NOMO-1 (cell line): Measurements from ENCODE around the gene COL17A1.

Experiments
- DNase-seq, 2 experiments: peaks; one replicate each; lab custom pipeline; 2025; ENCODE audit not compliant: unreplicated experiment in 2 of 2; lab: John Stamatoyannopoulos, UW

The COL17A1 gene

DNA sequence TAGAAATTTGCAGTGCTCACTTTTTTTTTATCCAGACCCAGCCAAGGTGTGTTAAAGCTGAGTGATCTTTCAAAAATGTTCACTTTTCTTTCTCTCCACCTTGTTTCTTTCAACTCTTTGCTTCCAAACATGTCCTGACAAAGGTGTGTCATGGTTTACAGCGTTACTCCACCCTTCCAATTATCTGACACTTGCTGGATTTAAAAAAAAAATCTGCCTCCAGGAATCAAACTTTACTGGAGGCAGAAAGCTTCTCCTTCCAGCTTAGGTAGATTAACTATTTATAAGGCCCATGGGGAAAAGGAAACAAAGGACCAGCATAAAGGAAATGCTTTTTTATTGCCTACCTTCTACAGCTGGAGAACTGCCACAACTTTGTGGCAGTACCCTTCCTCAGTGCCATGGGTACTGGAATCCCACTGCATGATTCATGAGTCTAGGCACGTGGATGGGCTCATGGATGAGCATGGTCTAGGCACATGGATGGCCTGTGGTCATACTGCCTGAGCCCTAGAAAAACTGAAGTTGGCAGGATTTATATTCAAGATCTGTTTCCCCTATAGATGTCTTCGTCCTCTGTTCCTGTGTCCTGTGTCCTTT lies at the start of gene COL17A1:
Gene COL17A1, minus strand, starts transcription at position 80 of the 600 bp plus-strand sequence. CDS start 5,207 bp downstream, outside the sequence.
- DNase-seq = no peak

DNA sequence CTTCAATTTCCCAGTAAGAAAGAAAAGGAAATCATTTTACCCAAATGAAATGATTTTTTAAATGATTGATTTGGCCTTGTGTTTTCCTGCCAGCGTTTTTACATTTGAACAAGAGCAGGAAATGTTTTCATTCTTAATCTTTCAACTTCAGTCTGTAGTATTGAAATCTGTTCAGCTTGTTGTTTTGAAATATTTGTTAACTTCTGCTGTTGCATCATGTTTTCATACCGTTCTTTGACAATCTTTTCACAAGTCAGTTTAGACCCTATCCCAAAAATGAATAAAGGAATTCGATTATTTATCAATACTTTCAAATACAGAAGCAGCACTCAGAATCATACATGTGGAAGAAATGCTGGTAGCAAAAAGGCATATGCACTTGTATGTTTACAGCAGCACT lies 44.4 kb upstream of the COL17A1 start:
- DNase-seq = no peak

DNA sequence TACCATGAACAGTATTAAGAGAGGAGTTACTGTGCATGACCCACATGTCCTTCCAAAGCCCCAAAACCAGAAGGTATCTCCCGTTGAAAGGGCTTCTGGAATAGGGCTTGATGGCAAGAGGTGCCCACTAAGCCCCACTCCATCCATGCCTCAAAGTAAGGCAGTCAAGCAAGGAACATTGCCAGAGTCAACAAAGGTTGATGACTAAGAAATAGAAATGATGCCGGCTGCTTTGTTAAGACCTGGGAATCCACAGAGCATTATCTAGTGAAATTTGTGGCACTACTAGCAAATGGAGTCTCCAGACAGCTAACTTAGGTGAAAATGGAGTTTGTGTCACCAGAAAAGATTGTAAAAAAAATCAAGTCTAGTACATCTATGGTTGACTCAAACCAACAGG lies 42.5 kb upstream of the COL17A1 start:
- DNase-seq = no peak

DNA sequence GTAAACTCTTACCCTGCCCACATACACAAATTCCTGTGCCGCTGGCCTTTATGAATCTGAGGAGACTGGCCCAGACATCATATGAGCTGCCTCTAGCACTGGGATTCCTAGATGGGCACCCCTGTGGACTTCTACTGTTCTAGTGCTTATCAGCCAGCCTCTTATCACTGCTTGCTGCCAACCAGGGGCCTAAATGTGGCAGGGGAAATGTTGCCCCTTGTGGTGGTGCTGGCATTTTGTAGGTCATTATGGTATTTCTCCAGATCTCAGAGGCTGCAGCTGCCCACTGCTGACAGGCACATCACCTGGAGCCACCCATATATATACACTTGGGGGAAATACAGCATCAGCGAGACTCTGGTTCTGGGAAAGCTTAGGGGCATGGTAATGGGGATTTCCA lies 41.7 kb upstream of the COL17A1 start:
- no peak for DNase-seq

DNA sequence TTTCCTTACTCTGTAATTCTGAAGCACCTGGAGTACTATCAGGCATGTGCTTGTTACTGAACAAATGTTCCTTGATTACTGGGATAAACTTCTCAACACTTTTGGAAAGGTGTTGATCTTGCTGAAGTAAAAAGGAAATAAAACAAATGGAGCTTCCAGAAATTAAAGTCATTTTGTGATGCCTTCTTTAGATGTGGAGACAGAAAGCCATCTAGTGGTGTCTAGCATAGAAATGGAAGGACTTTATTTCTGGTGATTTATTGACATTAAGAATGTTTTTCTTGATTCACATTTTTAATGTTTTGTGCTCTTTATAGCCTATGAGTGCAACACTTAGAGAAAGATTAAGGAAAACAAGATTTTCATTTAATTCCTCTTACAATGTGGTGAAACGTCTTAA lies 37.7 kb upstream of the COL17A1 start:
- no peak for DNase-seq

DNA sequence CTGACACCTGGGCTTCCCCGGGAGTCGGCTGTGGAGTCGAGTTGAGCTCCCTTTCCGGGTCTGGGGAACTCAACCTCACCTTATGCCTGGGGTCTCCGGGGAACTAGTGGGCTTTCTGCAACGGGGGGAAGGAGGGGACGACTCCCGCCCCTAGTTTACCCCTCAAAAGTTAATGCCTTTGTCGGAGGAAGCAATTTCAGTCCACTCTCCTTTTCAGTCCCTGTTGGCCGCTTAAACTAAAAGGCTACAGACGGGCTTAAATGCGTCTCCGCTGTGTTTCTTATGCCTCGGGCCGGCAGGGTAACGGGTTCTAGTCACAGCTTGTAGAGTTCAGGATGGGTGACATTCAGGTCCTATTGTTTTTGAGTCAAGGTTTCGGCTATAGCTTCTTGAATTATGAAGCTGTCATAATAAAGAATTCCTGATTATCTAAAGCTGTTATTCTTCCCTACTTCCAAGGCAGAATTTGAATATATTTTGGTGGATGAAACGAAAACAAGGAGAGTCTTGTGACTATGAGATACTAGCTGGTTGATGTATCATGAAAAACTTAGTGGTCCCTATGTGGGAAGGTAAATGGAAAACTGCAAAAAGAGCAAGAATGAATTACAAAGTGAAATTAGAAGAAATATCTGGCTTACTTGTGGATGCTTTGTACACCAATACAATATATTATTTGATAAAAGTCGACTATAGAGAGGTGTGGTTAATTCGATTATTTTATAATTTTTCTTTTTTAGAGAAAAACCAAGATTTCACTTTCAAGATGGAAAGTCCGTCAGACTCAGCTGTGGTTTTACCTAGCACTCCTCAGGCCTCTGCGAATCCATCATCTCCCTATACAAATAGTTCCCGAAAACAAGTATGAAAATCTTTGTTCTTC lies 36.8 kb upstream of the COL17A1 start:
- peak in 1 of 2 experiments; percentile 23 for DNase-seq

DNA sequence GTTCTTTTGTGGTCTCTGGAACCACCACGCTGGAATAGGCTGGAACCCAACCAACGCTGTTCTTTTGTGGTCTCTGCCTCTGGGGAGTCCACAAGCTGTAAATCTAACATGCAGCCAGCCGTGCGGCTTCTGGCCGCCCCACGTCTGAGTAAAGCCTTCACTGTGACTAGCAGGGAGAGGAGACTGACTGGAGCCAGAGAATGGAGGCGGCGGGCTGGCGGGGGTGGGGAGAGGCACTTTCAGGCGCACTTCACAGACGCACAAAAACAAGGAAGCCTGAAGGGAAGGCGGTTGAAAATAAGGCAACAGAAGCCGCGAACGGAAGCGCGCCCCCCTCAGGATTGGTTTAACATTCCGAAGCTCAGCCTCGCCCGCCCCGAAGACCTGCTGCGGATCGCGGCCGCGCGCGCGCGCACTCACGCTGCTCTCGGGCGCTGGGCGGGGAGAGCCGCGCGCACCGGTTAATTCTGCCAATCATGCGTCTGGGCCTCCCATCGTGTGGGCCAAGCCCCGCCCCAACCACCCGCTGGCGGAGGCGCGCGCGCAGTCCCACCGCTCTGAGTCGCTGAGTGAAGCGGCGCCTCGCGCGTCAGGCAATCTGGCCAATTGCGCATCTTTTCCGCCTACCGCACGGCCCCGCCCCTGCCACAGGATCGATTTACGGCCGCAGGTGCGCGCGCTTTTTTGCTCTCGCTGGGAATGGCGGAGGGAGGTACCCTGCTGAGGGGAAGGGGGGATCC lies 36.0 kb upstream of the COL17A1 start, which contains the start of gene SFR1:
Gene SFR1, plus strand, starts transcription at position 687 of the 740 bp plus-strand sequence. Its CDS starts 13 bp downstream, at position 700.
- peak; percentile 96 to 99 for DNase-seq

DNA sequence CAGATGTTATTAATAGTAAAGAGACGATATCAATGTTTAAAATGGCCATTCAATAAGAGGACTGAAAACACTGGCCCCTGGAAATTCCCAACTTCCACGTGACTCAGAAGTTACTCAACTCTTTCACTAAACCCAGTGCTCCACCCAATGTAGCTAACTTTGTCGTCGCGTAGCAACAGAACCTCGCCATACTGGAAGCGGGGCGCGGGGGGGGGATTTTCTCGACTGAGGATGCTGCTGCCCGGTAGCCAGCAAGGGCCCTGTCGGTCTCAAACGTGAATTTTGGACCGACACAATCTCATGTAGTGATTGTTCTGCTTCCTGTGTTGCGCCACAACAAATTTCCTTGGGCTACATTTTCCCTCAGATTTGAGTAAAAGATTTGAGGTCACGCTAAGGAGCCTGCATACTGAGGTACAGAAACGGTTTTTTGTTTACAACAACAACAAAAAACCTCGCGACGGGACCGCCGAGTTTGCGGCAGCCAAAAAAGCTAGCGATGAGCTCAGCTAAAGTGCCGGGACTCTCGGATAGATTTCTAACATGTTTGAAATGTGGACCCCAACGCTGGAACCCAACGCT lies 35.3 kb upstream of the COL17A1 start:
- DNase-seq = peak; percentile 63 to 71

DNA sequence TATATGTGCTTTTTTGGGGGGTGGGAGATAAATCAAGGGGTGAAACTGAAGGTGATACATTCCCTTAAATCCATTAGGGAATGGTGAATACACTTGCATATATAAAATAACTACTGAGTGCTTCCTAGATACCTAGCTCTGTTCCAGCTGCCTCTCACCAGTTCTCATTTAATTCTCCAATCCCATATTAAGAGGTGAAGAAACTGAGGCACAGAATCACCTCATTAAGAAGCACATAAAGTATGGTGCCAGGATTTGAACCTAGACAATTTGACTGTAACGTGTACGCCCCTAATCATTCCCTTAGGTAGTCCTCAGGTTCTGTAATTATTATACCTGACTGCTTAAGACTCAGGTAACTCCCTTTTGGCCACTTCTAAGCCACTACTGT lies 34.8 kb upstream of the COL17A1 start:
- DNase-seq = no peak

DNA sequence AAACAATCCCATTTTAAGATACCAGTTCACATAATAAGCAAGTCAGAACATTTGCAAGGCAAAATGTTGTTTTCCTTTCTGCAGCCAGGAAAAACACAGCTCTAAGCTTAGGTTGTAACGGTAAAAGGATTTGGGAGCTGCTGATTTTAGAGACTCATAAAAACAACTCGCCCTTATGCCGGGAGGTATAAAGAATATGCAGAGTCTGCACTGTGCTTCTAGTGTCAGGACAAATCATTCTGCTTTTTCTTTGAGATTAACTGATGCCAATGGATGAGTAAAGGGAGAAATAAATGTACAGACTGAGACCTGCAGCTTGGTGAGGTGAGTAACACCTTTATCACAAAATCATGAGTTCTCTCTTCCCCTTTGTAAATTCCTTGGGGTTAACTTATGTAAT lies 34.3 kb upstream of the COL17A1 start:
- no peak for DNase-seq

DNA sequence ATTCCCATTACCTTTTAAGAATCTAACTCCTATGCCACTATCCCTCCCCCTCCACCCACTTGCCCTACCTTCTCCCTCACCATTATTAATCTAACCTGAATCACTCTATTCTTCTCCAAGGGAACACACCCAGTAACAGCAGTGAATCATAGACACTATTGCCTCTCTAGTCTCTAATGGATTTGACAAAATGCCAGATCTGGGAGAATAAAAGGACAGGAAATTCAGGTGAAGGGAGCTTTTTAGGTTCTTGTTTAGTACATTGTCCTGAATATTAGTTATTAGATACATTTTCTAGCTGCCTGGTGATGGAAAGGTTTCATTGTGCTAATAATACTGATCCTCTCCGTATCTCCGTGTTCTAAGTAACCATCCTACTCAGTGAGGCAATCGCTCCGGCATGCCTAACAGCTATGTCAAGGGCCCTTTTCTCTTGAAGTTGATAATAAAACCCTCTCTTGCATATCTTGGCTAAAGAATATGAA lies 32.2 kb upstream of the COL17A1 start:
- no peak for DNase-seq

DNA sequence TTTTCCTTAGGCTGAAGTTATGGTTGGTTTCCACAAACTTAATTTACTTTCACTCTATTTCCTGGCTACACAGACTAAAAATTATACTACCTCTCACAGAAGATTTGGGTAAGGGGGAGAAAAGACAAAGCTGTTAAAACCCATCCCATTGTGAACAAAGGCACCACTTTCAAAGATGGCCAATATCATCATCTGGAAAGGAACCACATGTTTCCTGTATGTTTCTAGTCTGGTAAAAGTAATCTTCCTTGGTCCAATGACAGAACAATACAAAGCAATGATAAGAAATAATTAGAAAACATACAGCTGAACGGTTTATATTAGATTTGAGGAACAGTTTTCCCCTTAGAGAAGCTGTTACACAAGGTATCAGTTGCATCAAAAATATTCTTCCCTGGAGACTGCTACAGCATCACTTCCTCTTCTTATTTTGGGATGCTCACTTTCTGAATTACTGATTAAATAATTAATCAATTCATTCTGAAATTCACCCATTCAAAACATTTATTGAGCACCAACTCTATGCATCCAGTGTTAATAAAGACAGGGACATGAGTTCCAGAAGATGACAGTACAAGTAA lies 27.8 kb upstream of the COL17A1 start:
- DNase-seq = peak in 1 of 2 experiments; percentile 14

DNA sequence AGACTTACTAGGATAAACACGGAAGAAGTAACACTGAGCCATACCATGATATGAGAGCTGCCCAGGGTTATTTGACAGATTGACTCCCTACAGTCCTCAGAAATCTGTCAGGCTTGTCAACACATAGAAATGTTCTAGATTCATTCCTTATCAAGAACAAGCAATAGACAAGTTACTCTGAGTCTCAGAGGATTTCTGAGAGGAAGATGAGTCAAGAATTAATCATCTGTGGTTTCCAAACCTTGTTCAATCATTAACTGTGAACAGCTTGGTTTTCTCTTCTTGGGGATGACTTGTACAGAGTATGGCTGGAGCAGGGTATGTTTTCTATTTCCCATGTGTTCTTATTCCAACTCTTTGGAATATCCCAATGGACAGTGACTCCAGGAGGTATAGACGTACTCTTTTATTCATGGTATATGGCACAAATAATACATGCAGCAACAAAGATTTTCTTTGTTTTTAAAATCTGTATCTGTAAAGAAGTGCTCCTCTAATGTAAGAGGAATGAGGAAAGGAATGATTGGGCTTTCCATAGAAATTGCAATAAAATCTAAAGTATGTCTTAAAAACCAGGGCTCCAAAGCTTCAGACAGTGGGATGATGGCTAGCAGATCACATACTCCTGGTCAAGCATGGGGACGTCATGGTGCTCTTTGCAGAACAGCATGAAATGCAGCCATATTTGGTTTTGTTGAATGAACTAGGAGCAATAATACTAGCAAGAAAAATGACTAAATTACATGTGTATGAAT lies 24.4 kb upstream of the COL17A1 start:
- DNase-seq = no peak

DNA sequence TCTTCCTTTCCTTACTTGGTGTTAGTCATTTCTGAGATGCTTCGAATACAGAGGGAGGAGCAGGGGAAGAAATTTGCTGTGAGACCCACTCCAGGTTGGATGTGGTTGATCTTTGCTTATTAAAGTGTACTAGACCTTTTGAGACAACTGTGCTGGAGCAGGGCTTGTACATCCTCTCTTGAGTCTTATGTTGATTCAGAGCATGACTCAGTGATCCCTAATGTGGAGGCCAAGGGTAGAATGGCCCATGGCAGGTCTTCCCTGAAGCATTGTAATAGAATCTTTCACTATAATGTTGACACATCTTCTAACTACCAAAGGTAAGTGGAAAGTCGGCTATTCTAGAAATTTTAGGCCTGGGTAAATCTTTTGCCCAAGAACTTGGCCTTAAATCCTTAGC lies 19.2 kb upstream of the COL17A1 start:
- DNase-seq = no peak

DNA sequence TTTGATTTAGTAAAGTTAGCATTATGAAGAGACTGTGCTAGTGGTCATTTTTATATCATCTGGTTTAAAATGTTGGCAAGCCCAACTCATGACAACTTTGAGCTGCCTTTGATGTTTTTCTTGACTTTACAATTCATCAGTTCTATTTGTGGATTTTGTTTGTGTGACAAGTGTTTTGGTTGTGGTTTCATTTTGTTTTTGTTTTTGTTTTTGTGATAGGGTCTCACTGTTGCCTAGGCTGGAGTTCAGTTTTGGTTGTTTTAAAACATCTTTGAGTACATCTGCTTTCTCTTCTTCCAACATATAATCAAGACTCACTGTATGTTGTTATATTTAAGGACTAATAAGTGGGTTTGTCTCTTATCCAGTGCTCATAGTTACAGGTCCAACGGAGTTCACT lies 18.7 kb upstream of the COL17A1 start:
- DNase-seq = no peak

DNA sequence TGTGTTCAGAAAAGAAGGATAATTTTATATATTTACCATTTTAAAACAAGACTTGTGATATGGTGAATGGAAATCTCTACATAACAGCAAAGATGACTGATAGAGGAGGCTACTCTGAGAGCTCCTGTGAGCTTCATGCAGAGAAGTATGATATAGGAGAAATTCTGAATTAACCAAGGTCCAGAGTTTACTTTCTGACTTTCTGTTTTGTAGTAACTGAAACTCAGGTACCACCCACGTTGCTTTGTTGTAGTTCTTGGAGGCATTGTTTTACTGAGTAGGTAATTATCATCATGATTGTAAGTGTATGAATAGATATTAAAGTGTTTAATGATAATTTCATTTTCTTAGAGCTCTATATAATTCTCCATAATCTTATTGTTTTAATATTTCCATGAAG lies 18.3 kb upstream of the COL17A1 start:
- no peak for DNase-seq

DNA sequence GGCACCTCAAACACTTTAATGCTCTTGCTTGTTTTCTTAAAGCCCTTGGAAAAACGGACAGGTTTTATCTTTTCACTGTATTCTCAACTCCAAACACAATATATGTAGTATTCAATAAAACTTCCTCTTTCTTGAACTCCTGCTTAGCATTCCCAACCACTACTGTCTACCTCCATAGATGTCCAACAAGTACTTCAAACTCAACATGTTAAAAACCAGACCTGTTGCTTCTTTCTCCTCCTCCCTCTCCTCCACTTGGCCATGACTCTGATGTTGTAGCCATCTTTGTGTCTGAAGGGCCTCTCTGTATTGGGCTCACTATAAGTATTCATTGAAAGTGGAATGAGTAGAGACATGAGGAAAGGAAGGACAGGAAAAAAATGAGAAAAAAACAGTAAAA lies 16.2 kb upstream of the COL17A1 start:
- no peak for DNase-seq

DNA sequence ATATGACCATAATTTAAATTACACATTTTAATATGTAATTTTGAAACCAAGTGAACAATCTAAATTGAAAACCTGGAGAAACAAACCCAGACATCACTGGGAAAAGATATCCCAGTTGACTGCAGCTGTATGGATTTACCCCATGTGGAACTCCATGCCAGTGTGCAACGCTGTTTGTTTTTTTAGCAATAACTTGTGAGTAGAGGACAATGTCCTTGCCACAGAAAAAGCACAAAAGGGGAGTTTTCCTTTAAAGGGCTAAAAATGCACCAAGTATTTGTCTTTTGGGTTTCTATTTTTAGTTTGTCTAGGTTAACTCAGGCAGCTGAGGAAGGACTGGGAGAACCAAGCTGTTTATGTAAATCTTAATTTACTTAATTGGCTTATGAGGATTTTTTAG lies 15.1 kb upstream of the COL17A1 start:
- DNase-seq = no peak

DNA sequence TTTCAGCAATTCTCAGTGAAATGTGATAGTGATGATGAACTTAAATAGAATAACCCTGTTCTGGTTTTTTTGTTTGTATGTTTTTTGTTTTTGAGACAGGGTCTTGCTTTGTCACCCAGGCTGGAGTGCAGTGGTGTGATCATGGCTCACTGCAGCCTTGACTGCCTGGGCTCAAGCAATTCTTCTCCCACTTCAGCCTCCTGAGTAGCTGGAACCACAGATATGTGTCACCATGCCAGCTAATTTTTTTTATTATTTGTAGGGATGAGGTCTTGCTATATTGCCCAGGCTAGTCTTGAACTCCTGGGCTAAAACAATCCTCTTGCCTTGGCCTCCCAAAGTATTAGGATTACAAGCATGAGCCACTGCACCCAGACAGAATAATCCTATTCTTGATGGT lies 14.3 kb upstream of the COL17A1 start:
- no peak for DNase-seq

DNA sequence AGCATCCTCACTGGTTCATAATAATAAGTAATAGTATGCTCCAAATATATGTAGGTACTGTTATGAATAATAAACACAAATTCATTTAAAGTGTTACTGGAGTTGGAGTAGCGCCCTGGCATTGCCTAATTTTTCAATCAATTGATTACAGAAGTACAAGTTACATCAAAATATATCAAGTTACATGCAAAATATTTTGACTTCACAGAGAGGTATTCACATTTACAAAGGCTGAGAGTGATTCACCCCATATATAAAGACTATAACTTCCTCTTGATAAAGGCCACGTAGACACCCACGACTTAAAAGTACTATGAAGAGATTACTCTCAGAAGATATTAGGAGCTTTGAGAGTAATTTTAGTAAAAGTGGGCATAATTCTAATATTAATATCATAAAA lies 13.6 kb upstream of the COL17A1 start:
- DNase-seq = no peak
